ENCODE measurements around the gene TIAM2.

DNA sequence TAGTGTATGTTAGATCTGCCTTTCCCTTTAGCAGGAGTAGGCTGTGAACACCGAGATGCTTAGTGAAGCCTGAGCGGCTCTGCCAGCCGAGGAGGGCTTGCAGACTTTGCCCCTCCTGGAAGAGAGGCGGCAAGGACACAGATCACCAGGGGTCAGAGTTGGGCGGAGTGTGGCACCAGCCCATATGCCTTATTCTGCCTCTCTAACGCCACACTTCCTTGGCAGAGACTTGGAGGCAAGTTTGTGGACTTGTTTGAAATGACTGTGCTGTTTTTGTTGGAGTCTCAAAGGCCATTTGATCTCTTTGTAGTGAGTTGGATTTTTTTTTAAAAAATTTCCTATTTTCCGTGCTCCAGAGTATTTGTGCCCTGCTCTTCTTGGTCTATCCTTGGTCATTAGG, 224.2 kb downstream of the TIAM2 start:
- TF ChIP-seq RAD21 (IDR thresholded peaks at IDR 0.05; ENCODE audit: insufficient read depth, low read depth, low read length) (no peak), KAT2A (conservative IDR thresholded peaks at IDR 0.05; ENCODE audit: control insufficient read depth, low read depth, low read length) (no peak), CREB1 (IDR thresholded peaks at IDR 0.05; ENCODE audit: low read depth) (no peak), EP300 (IDR thresholded peaks at IDR 0.05; ENCODE audit: borderline replicate concordance in 1 of 2, control insufficient read depth in 1 of 2, low read depth in 2 of 2, low read length in 2 of 2) (no peak), EZH2 (IDR thresholded peaks at IDR 0.05; ENCODE audit: borderline replicate concordance, control insufficient read depth, low read depth, low read length) (no peak), ZNF274 (IDR thresholded peaks at IDR 0.05; ENCODE audit: insufficient read depth, insufficient read length) (no peak), YY1 (IDR thresholded peaks at IDR 0.05; ENCODE audit: low read depth, low read length) (no peak), BACH1 (IDR thresholded peaks at IDR 0.05; ENCODE audit: borderline replicate concordance) (no peak), PAX8 (IDR thresholded peaks at IDR 0.05) (no peak), ESRRA (IDR thresholded peaks at IDR 0.05; ENCODE audit: low read length) (no peak)
- TF ChIP-seq, protein P1, sequence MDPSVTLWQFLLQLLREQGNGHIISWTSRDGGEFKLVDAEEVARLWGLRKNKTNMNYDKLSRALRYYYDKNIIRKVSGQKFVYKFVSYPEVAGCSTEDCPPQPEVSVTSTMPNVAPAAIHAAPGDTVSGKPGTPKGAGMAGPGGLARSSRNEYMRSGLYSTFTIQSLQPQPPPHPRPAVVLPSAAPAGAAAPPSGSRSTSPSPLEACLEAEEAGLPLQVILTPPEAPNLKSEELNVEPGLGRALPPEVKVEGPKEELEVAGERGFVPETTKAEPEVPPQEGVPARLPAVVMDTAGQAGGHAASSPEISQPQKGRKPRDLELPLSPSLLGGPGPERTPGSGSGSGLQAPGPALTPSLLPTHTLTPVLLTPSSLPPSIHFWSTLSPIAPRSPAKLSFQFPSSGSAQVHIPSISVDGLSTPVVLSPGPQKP (IDR thresholded peaks at IDR 0.05; ENCODE audit: low read depth, low read length): no peak
- TF ChIP-seq, protein P2, sequence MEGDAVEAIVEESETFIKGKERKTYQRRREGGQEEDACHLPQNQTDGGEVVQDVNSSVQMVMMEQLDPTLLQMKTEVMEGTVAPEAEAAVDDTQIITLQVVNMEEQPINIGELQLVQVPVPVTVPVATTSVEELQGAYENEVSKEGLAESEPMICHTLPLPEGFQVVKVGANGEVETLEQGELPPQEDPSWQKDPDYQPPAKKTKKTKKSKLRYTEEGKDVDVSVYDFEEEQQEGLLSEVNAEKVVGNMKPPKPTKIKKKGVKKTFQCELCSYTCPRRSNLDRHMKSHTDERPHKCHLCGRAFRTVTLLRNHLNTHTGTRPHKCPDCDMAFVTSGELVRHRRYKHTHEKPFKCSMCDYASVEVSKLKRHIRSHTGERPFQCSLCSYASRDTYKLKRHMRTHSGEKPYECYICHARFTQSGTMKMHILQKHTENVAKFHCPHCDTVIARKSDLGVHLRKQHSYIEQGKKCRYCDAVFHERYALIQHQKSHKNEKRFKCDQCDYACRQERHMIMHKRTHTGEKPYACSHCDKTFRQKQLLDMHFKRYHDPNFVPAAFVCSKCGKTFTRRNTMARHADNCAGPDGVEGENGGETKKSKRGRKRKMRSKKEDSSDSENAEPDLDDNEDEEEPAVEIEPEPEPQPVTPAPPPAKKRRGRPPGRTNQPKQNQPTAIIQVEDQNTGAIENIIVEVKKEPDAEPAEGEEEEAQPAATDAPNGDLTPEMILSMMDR (IDR thresholded peaks at IDR 0.05 in 2 of 3, conservative IDR thresholded peaks at IDR 0.05 in 1 of 3; ENCODE audit: control insufficient read depth in 2 of 3, extremely low read depth in 1 of 3, insufficient read depth in 1 of 3, low read depth in 3 of 3, low read length in 3 of 3): no peak
- TF ChIP-seq, protein P3, sequence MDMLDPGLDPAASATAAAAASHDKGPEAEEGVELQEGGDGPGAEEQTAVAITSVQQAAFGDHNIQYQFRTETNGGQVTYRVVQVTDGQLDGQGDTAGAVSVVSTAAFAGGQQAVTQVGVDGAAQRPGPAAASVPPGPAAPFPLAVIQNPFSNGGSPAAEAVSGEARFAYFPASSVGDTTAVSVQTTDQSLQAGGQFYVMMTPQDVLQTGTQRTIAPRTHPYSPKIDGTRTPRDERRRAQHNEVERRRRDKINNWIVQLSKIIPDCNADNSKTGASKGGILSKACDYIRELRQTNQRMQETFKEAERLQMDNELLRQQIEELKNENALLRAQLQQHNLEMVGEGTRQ (IDR thresholded peaks at IDR 0.05; ENCODE audit: borderline replicate concordance, low read depth, low read length): no peak

Data from GM12878 (cell line).